ENCODE measurements around the gene ATP6V1B1.

ATP6V1B1 gene

GRCh38 chr2:70902067-70902442 is 33.6 kb upstream of the ATP6V1B1 start:
- no peak for DNase-seq (ENCODE audit: low read depth)
- TF ChIP-seq CTCF (conservative IDR thresholded peaks at IDR 0.05; ENCODE audit: low read depth, low read length): no peak

GRCh38 chr2:70902579-70902978 is 33.1 kb upstream of the ATP6V1B1 start:
- no peak for DNase-seq (ENCODE audit: low read depth)
- TF ChIP-seq CTCF (conservative IDR thresholded peaks at IDR 0.05; ENCODE audit: low read depth, low read length): no peak
- peak overlapping the region; percentile 86 for H3K4me3 ChIP-seq (ENCODE audit: low read length)

More at GRCh38 chr2:70902067-70902442, 33.6 kb upstream of the ATP6V1B1 start:
- H3K4me3 ChIP-seq (ENCODE audit: low read length): peak overlapping the region; percentile 86

- TF ChIP-seq CTCF (conservative IDR thresholded peaks at IDR 0.05; ENCODE audit: low read depth, low read length): no peak
- no peak overlapping the region for H3K4me3 ChIP-seq (ENCODE audit: low read length)
- no peak for DNase-seq (ENCODE audit: low read depth)
Measured at GRCh38 chr2:70903171-70903570, 32.5 kb upstream of the ATP6V1B1 start.

GRCh38 chr2:70903641-70904340 is 31.9 kb upstream of the ATP6V1B1 start:
- no peak for TF ChIP-seq CTCF (conservative IDR thresholded peaks at IDR 0.05; ENCODE audit: low read depth, low read length)
- H3K4me3 ChIP-seq (ENCODE audit: low read length): no peak overlapping the region
- no peak for DNase-seq (ENCODE audit: low read depth)

GRCh38 chr2:70904371-70905216 is 31.1 kb upstream of the ATP6V1B1 start:
- H3K4me3 ChIP-seq (ENCODE audit: low read length): no peak overlapping the region
- TF ChIP-seq CTCF (conservative IDR thresholded peaks at IDR 0.05; ENCODE audit: low read depth, low read length): no peak
- DNase-seq (ENCODE audit: low read depth): no peak

- DNase-seq (ENCODE audit: low read depth): no peak
- H3K4me3 ChIP-seq (ENCODE audit: low read length): no peak overlapping the region
- TF ChIP-seq CTCF (conservative IDR thresholded peaks at IDR 0.05; ENCODE audit: low read depth, low read length): no peak
Measured at GRCh38 chr2:70905443-70906421, 30.0 kb upstream of the ATP6V1B1 start.

Measured in retinal pigment epithelial cell (primary cell).